MM.1S (cell line): ENCODE data around the gene PTPRB.

Experiments used
- DNase-seq: peaks from one replicate; pipeline ENCODE4 v3.0.0-alpha.2; 2015
- H2AFZ ChIP-seq: fragments of 300-600 bp; sonication (generic); 2 replicates; pipeline ENCODE4 v1.6.0; 2016; ENCODE audit warnings: antibody characterized with exemption, low read length
- H3F3A ChIP-seq: fragments of 300-600 bp; sonication (generic); 2 replicates; pipeline ENCODE4 v1.6.1; 2016; ENCODE audit warnings: mild to moderate bottlenecking, antibody characterized with exemption, low read length, moderate library complexity, mixed read lengths; ENCODE audit not compliant: insufficient read depth
- H3K27ac ChIP-seq: fragments of 300-600 bp; sonication (generic); 2 replicates; pipeline ENCODE4 v1.5.1; 2016; ENCODE audit warnings: mild to moderate bottlenecking, low read length
- H3K27me3 ChIP-seq: fragments of 300-600 bp; sonication (generic); replicated peaks from 2 replicates; pipeline ENCODE4 v1.6.0; 2016; ENCODE audit warnings: low read length; ENCODE audit not compliant: insufficient read depth
- H3K36me3 ChIP-seq: fragments of 300-600 bp; sonication (generic); replicated peaks from 2 replicates; pipeline ENCODE4 v1.6.1; 2016; ENCODE audit warnings: mild to moderate bottlenecking, low read length, mixed read lengths; ENCODE audit not compliant: insufficient read depth
- H3K4me1 ChIP-seq: fragments of 300-600 bp; sonication (generic); 2 replicates; pipeline ENCODE4 v1.6.1; 2016; ENCODE audit warnings: low read length, mixed read lengths
- H3K4me2 ChIP-seq: fragments of 300-600 bp; sonication (generic); 2 replicates; pipeline ENCODE4 v1.6.0; 2016; ENCODE audit warnings: low read depth, low read length
- H3K4me3 ChIP-seq: fragments of 300-600 bp; sonication (generic); 2 replicates; pipeline ENCODE4 v1.5.1; 2016; ENCODE audit warnings: low read length, mixed read lengths
- H3K79me2 ChIP-seq: fragments of 300-600 bp; sonication (generic); 2 replicates; pipeline ENCODE4 v1.6.1; 2016; ENCODE audit warnings: mixed run types, low read length, mixed read lengths
- H3K9ac ChIP-seq: fragments of 300-600 bp; sonication (generic); 2 replicates; pipeline ENCODE4 v1.6.1; 2016; ENCODE audit warnings: low read length, mixed read lengths
- H3K9me2 ChIP-seq: fragments of 300-600 bp; sonication (generic); replicated peaks from 2 replicates; pipeline ENCODE4 v1.6.1; 2016; ENCODE audit warnings: mild to moderate bottlenecking, low read length, mixed read lengths; ENCODE audit not compliant: insufficient read depth
- H3K9me3 ChIP-seq: fragments of 300-600 bp; sonication (generic); replicated peaks from 2 replicates; pipeline ENCODE4 v1.6.1; 2016; ENCODE audit warnings: mild to moderate bottlenecking, low read length, mixed read lengths; ENCODE audit not compliant: insufficient read depth
- H4K20me1 ChIP-seq: fragments of 300-600 bp; sonication (generic); 2 replicates; pipeline ENCODE4 v1.6.1; 2016; ENCODE audit warnings: mild to moderate bottlenecking, low read length, moderate library complexity, mixed read lengths; ENCODE audit not compliant: insufficient read depth
- EZH2 ChIP-seq: fragments of 300-600 bp; sonication (generic); optimal IDR thresholded peaks from 2 replicates; pipeline ENCODE3; 2017; ENCODE audit warnings: low read depth, mild to moderate bottlenecking, antibody characterized with exemption, low read length, mixed read lengths
- EZH2phosphoT487 ChIP-seq: fragments of 300-600 bp; sonication (generic); IDR thresholded peaks from 2 replicates; pipeline ENCODE4 v1.6.1; 2018; ENCODE audit warnings: antibody characterized with exemption, low read length
- TF ChIP-seq, protein P1 (sequence below): fragments of 300-600 bp; sonication (generic); IDR thresholded peaks from 2 replicates; pipeline ENCODE4 v1.5.1; 2016; ENCODE audit warnings: antibody characterized with exemption, low read length, mixed read lengths

The PTPRB gene

DNA sequence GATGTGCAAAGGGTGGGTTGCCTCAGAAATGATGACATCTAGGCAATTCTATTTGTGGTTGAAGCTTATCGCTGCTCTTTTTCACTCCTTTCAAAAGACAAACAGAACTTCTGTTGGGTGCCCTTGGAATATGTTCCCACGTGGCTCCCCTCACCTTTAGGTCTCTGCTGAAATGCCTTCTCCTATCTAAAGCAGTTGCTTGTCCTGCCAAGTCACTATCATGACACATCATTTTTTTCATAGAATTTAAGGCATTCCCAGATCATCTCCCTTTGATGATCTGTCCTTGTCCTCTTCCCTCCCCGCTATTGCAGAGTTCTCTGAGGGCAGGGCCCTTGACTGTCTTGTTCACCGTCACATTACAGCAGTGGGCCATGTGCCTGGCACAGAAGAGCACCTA is 75.7 kb downstream of the PTPRB start:
- no peak for DNase-seq
- H3K36me3 ChIP-seq, result no peaks in the 10 kb centered on the region
- H3K27ac ChIP-seq, result no peak overlapping the region
- no peaks in the 10 kb centered on the region for H4K20me1 ChIP-seq
- TF ChIP-seq, protein P1, sequence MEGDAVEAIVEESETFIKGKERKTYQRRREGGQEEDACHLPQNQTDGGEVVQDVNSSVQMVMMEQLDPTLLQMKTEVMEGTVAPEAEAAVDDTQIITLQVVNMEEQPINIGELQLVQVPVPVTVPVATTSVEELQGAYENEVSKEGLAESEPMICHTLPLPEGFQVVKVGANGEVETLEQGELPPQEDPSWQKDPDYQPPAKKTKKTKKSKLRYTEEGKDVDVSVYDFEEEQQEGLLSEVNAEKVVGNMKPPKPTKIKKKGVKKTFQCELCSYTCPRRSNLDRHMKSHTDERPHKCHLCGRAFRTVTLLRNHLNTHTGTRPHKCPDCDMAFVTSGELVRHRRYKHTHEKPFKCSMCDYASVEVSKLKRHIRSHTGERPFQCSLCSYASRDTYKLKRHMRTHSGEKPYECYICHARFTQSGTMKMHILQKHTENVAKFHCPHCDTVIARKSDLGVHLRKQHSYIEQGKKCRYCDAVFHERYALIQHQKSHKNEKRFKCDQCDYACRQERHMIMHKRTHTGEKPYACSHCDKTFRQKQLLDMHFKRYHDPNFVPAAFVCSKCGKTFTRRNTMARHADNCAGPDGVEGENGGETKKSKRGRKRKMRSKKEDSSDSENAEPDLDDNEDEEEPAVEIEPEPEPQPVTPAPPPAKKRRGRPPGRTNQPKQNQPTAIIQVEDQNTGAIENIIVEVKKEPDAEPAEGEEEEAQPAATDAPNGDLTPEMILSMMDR, result no peak
- no peaks in the 10 kb centered on the region for H3K4me1 ChIP-seq
- H3F3A ChIP-seq, result no peaks in the 10 kb centered on the region
- H3K9me2 ChIP-seq, result no peaks in the 10 kb centered on the region
- H2AFZ ChIP-seq, result no peak overlapping the region
- no peaks in the 10 kb centered on the region for H3K9me3 ChIP-seq
- H3K4me2 ChIP-seq, result no peak overlapping the region
- H3K4me3 ChIP-seq, result no peak overlapping the region
- no peak overlapping the region for H3K9ac ChIP-seq
- H3K27me3 ChIP-seq, result no peaks in the 10 kb centered on the region
- H3K79me2 ChIP-seq, result no peaks in the 10 kb centered on the region

DNA sequence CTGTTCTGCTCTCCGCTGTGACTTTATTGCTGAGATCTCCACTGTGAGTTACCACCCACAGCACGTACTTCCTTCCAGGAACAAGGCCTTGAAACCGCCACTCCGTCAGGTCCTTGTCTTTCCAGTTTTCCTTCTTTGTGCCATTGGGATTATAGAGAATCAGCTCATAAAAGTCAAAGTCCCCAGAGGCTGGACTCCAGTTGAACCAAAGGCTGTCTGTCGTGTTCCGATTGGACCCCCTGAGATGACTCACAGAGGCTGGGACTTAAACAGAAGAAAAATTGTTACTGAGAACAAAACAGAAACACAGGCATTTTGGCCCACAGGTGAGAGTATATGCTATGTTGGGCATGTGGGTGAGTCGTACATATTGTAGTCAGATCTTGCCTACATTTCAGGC is 76.6 kb downstream of the PTPRB start:
- DNase-seq, result no peak
- H4K20me1 ChIP-seq, result no peaks in the 10 kb centered on the region
- H2AFZ ChIP-seq, result no peak overlapping the region
- H3K4me3 ChIP-seq, result no peak overlapping the region
- no peaks in the 10 kb centered on the region for H3K9me2 ChIP-seq
- no peaks in the 10 kb centered on the region for H3K27me3 ChIP-seq
- H3F3A ChIP-seq, result no peaks in the 10 kb centered on the region
- H3K9ac ChIP-seq, result no peak overlapping the region
- H3K4me2 ChIP-seq, result no peak overlapping the region
- no peak for TF ChIP-seq EZH2
- TF ChIP-seq, protein P1, result no peak
- no peak for TF ChIP-seq EZH2phosphoT487
- no peaks in the 10 kb centered on the region for H3K9me3 ChIP-seq
- no peak overlapping the region for H3K27ac ChIP-seq
- no peaks in the 10 kb centered on the region for H3K4me1 ChIP-seq
- H3K36me3 ChIP-seq, result no peaks in the 10 kb centered on the region
- no peaks in the 10 kb centered on the region for H3K79me2 ChIP-seq

DNA sequence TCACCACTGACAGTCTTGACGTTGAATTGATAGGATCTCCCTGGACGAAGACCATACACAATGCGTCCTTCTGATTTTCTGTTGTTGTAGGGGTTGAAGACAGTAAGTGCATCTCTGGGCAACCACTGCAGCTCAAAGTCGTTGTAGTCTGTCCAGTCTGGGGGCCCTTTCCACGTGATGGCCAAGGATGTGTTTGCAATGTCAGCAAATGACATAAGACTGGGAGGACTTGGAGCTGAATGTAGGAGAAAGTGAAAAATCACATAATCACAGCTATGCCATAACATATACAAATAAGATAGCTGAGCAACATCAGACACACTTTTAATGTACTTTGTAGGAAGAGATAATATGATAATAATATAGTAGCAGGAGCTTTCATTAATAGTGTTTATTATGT is 77.8 kb downstream of the PTPRB start:
- TF ChIP-seq EZH2, result no peak
- TF ChIP-seq, protein P1, result no peak
- no peak for TF ChIP-seq EZH2phosphoT487
- Histone ChIP-seq H2AFZ (no peak overlapping the region), H3K9me2 (no peaks in the 10 kb centered on the region), H3F3A (no peaks in the 10 kb centered on the region), H3K27me3 (no peaks in the 10 kb centered on the region), H3K27ac (no peak overlapping the region), H4K20me1 (no peaks in the 10 kb centered on the region), H3K9ac (no peak overlapping the region), H3K4me1 (no peaks in the 10 kb centered on the region), H3K36me3 (no peaks in the 10 kb centered on the region), H3K79me2 (no peaks in the 10 kb centered on the region), H3K4me3 (no peak overlapping the region), H3K4me2 (no peak overlapping the region), H3K9me3 (no peaks in the 10 kb centered on the region)
- no peak for DNase-seq

DNA sequence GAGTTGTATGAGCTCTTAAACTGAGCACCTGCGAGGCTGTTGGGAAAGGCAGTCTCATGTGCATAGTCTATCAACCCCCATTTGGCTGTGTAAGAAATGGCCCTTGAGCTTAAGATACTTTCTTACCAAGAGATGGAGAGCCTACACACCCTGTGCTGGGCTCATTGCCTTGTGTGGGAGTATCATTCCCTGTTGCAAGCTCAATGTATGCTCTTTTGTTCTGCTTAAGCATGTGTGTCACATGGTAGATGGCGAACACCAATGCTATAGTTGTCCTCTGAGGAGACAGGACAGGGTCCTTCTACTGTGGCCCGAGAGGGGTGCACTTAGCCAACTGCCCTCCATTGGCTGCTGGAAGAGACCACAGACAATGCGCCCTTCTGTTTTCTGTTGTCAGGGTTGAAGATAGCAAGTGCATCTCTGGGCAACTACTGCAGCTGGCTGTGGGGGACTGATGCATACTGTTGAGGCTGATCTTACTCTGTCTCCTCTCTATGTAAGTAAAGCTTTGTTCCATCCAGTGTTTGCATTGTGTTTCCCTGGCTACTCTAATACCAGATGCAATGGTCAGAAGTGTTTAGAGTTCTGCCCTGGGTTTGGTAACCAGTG is 79.5 kb downstream of the PTPRB start:
- H3K4me3 ChIP-seq, result no peak overlapping the region

More for the DNA sequence above, 79.5 kb downstream of the PTPRB start:
- H3K27ac ChIP-seq, result no peak overlapping the region
- no peaks in the 10 kb centered on the region for H3K27me3 ChIP-seq
- H3K4me2 ChIP-seq, result no peak overlapping the region
- no peak overlapping the region for H3K9ac ChIP-seq
- H3K79me2 ChIP-seq, result no peaks in the 10 kb centered on the region
- H3K36me3 ChIP-seq, result no peaks in the 10 kb centered on the region
- no peaks in the 10 kb centered on the region for H3K9me3 ChIP-seq
- DNase-seq, result no peak
- no peaks in the 10 kb centered on the region for H3K9me2 ChIP-seq
- no peaks in the 10 kb centered on the region for H3K4me1 ChIP-seq
- TF ChIP-seq EZH2 (no peak), EZH2phosphoT487 (no peak)
- TF ChIP-seq, protein P1, result no peak
- H4K20me1 ChIP-seq, result no peaks in the 10 kb centered on the region
- no peak overlapping the region for H2AFZ ChIP-seq
- no peaks in the 10 kb centered on the region for H3F3A ChIP-seq
